GM19395 (cell line): ENCODE measurements around the gene SYS1.

Source experiments
- ATAC-seq: cut with Tn5 transposase; IDR thresholded peaks from one replicate; pipeline ENCODE4 v1.9.1; 2021; ENCODE audit warnings: mild to moderate bottlenecking, moderate library complexity; ENCODE audit not compliant: unreplicated experiment

Gene SYS1

DNA sequence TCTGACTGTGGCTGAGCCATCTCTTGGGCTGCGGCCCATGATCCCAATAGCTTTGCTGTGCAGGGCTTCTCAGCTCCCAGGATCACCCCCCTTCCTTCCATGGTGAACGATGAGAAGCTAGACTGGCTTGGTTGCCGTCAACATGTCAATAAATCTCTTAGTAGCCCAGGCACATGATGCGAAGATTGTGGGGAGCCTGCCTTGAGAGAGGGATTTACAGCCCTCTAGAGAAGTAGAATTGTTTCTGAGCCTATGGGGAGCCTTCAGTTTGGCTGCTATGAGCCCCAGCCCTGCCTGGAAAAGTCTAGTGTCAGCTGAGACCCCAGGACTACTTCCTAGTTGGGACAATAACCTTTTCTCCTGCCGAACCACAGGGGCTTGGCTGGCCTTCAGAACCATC is 49.7 kb downstream of the SYS1 start:
- no peak for ATAC-seq

DNA sequence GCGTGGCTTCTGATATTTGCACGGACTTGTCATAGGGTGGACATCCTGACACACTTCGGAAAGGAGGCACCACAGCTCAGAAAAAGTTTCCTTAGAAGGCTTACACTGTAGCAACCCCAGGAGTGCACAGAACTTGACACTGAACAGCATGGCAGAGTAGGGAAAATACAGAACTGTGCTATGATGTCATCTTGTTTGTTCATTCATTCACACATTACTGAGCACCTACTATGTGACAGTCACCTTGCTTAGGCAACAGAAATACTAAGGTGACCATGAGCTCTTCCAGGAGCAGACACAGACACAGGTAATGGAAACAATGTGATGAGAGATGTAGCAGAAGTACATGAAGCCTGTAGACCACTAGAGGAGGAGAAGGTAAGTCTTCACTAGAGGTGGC is 50.5 kb downstream of the SYS1 start:
- ATAC-seq: no peak

DNA sequence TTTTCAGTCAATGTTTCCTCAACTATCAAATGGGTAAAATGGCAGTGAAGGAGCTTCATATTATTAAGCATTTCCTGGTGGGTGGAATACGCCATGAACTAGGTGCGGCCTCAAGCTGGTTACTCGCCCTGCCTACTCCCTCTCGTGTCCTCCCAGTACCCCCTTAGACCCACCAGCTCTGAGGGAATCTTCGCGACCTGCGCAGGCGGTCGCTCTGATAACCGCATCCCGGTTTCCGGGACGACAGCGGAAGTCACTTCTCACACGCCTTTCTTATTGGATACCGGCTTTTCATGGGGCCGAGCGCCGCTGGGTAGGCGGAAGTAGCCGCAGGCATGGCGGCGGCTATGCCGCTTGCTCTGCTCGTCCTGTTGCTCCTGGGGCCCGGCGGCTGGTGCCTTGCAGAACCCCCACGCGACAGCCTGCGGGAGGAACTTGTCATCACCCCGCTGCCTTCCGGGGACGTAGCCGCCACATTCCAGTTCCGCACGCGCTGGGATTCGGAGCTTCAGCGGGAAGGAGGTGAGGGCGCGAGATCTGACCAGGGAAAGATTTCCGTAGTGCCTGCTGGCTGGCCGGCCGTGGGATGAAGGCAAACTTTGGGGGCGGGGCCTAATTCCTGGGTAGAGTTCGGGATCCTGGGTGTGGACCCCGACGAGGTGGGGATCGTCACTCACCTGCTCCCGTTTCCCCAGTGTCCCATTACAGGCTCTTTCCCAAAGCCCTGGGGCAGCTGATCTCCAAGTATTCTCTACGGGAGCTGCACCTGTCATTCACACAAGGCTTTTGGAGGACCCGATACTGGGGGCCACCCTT is 53.1 kb downstream of the SYS1 start, which contains the start of gene PIGT:
Gene PIGT, plus strand, starts transcription at position 320 of the 816 bp plus-strand sequence. Its CDS starts 16 bp downstream, at position 336.
- ATAC-seq: peak; percentile 83

DNA sequence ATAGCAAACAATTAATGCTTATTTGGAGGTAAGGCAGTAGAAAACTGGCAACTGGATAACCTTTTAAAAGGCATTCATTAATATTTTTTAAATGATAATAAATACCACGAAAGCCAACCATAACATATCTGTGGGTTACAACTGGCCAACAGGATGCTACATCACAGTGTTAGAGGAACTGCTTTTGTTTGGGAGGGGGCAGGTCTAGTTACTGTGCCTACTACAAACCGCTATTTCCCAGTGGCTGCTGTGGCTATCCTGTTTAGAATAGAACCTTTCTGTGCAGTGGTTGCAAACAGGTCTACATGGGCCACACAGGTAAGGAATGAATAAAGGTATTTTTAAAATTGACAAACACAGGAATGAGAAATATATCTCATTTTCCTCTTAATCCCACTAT is 54.0 kb downstream of the SYS1 start:
- ATAC-seq: no peak
